B cell (primary cell): ENCODE data around the gene SCAI. TPM values are rescaled to one million over a fixed set of nuclear protein-coding genes. Genes with fewer than 3 reads are reported as not detected.

ENCODE experiments used
- ATAC-seq: fragments of 200-7000 bp; cut with Tn5 transposase; one replicate; pipeline ENCODE4 v1.10.0; 2021; ENCODE audit warnings: low read depth, mild to moderate bottlenecking, moderate number of reproducible peaks, moderate library complexity
- CTCF ChIA-PET: fragments of 350-600 bp; sonication (Branson Sonifier 250); formaldehyde crosslinking; loops from one replicate; lab custom pipeline; 2021; ENCODE audit warnings: antibody characterized with exemption, inconsistent platforms; lab: Charles Lee
- POLR2A ChIA-PET: fragments of 350-600 bp; sonication (Branson Sonifier 250); formaldehyde crosslinking; loops from one replicate; lab custom pipeline; 2021; ENCODE audit warnings: antibody characterized with exemption; lab: Charles Lee
- DNase-seq: peaks from one replicate; pipeline ENCODE4 v3.0.0; 2013
- H2AFZ ChIP-seq: 2 replicates; pipeline ENCODE4 v1.6.1; 2012; ENCODE audit warnings: mild to moderate bottlenecking, low read depth, low read length; ENCODE audit not compliant: insufficient read depth, poor library complexity, severe bottlenecking
- H3K27ac ChIP-seq, 2 donors: 1 replicate in 1 of 2; 2 replicates in 1 of 2; pipeline ENCODE4 v1.5.1; 2012 to 2013; ENCODE audit warnings: low read length in 2 of 2, mild to moderate bottlenecking in 2 of 2, moderate library complexity in 1 of 2
- H3K27me3 ChIP-seq, 4 experiments: fragments of 200-600 bp in 1 of 4; sonication (generic) in 1 of 4; replicated peaks in 1 of 4; 1 replicate in 2 of 4; 2 replicates in 2 of 4; pipeline versions ENCODE4 v1.6.1 to v1.7.0; 2013 to 2016; ENCODE audit warnings: low read length in 3 of 4, mild to moderate bottlenecking in 2 of 4, mixed read lengths in 1 of 4, moderate library complexity in 1 of 4; ENCODE audit not compliant: insufficient read depth in 4 of 4, control insufficient read depth in 3 of 4; ENCODE audit errors: control extremely low read depth in 1 of 4
- H3K36me3 ChIP-seq, 2 experiments: replicated peaks in 1 of 2; 1 replicate in 1 of 2; 2 replicates in 1 of 2; pipeline versions ENCODE4 v1.6.1 to v1.7.1; 2013; ENCODE audit warnings: low read length in 1 of 2; ENCODE audit not compliant: insufficient read depth in 2 of 2, control insufficient read depth in 1 of 2; ENCODE audit errors: control extremely low read depth in 1 of 2, extremely low read depth in 1 of 2
- H3K4me1 ChIP-seq, 2 donors: fragments of 200-600 bp in 1 of 2; sonication (generic) in 1 of 2; 1 replicate in 1 of 2; 2 replicates in 1 of 2; pipeline versions ENCODE4 v1.5.1 to v1.6.1; 2013 to 2017; ENCODE audit warnings: low read length in 2 of 2; ENCODE audit not compliant: control insufficient read depth in 2 of 2, insufficient read depth in 2 of 2
- H3K4me2 ChIP-seq: replicated peaks from 2 replicates; pipeline ENCODE3; 2012; ENCODE audit warnings: mild to moderate bottlenecking, low read depth, low read length; ENCODE audit not compliant: poor library complexity, severe bottlenecking
- H3K4me3 ChIP-seq, 5 experiments: fragments of 200-600 bp in 1 of 5; sonication (generic) in 1 of 5; 1 replicate in 3 of 5; 2 replicates in 2 of 5; pipeline versions ENCODE4 v1.5.1 to v1.7.0; 2011 to 2016; ENCODE audit warnings: low read length in 4 of 5, mild to moderate bottlenecking in 4 of 5, low read depth in 2 of 5, control low read depth in 1 of 5, moderate library complexity in 1 of 5; ENCODE audit not compliant: insufficient read depth in 1 of 5; ENCODE audit errors: control extremely low read depth in 1 of 5, extremely low read depth in 1 of 5
- H3K79me2 ChIP-seq: fragments of 200-600 bp; sonication (generic); one replicate; pipeline ENCODE4 v1.6.0; 2016; ENCODE audit warnings: low read length; ENCODE audit not compliant: control insufficient read depth, insufficient read depth
- H3K9ac ChIP-seq: fragments of 200-600 bp; sonication (generic); 2 replicates; pipeline ENCODE4 v1.6.1; 2017; ENCODE audit warnings: mild to moderate bottlenecking, low read length, moderate library complexity
- H3K9me3 ChIP-seq, 3 donors: one replicate each; pipeline versions ENCODE4 v1.6.1 to v1.7.1; 2013; ENCODE audit warnings: low read length in 2 of 3; ENCODE audit not compliant: control insufficient read depth in 2 of 3, insufficient read depth in 1 of 3; ENCODE audit errors: control extremely low read depth in 1 of 3
- H4K20me1 ChIP-seq: 2 replicates; pipeline ENCODE4 v1.6.0; 2012; ENCODE audit warnings: mild to moderate bottlenecking, low read length; ENCODE audit not compliant: insufficient read depth, control insufficient read depth, poor library complexity, severe bottlenecking
- H3K27ac Mint-ChIP-seq: one replicate; pipeline ENCODE4 v1.8.0; 2021; ENCODE audit warnings: mixed read lengths
- H3K27me3 Mint-ChIP-seq: one replicate; pipeline ENCODE4 v1.8.0; 2021; ENCODE audit warnings: mixed read lengths
- H3K4me1 Mint-ChIP-seq: one replicate; pipeline ENCODE4 v1.8.0; 2021; ENCODE audit warnings: mixed read lengths
- H3K4me3 Mint-ChIP-seq: one replicate; pipeline ENCODE4 v1.8.0; 2021; ENCODE audit warnings: mixed read lengths
- H3K9me3 Mint-ChIP-seq: one replicate; pipeline ENCODE4 v1.8.0; 2022; ENCODE audit warnings: mixed read lengths; ENCODE audit not compliant: insufficient read depth
- CTCF ChIP-seq: fragments of 200-600 bp; IDR thresholded peaks from one replicate; pipeline ENCODE4 v1.8.0; 2022; ENCODE audit warnings: antibody characterized with exemption, mild to moderate bottlenecking
- EZH2 ChIP-seq: IDR thresholded peaks from 2 replicates; pipeline ENCODE4 v1.6.1; 2012; ENCODE audit warnings: borderline replicate concordance, low read depth, mild to moderate bottlenecking, moderate library complexity, low read length; ENCODE audit not compliant: insufficient read depth, poor library complexity, severe bottlenecking
- WGBS: methylation state at CpG from one replicate; pipeline ENCODE4 v1.1.5; 2013; ENCODE audit warnings: missing lambda C conversion rate; ENCODE audit not compliant: insufficient coverage; 5-methylcytosine and 5-hydroxymethylcytosine counted together
- intact Hi-C: fragments of 100-400 bp; cut with micrococcal nuclease; formaldehyde crosslinking; loops from one replicate; pipeline ENCODE4 v1.10.0; 2022
- polyA plus RNA-seq: library from polyadenylated mRNA; depleted of rRNA; stranded (reverse); fragments of >200 nt; gene quantifications from 2 replicates; pipeline ENCODE4 v1.2.3, GENCODE V29; 2012
- total RNA-seq, 2 donors: library from RNA; stranded (reverse); fragments of 120-200 nt in 1 of 2; gene quantifications; 1 replicate in 1 of 2; 2 replicates in 1 of 2; pipeline versions ENCODE4 v1.2.3 to v1.2.4, GENCODE V29; 2013 to 2022

SCAI gene
- total and polyA plus RNA-seq, 2 donors (not counting 1 experiment from before 2014, with no cell fraction given) = 3.8 to 19.8 TPM

GRCh38 chr9:125099816-125100215 is 43.5 kb downstream of the SCAI start:
- Histone ChIP-seq H3K79me2 (peaks cover 25% of the 10 kb centered on the region), H3K4me1 (no peaks in the 10 kb centered on the region), H3K4me3 (no peak overlapping the region), H3K27ac (no peak overlapping the region), H3K36me3 (peaks cover 0 to 8% of the 10 kb centered on the region in 2 experiments), H3K9ac (no peak overlapping the region), H3K4me2 (no peak overlapping the region), H4K20me1 (peaks cover 7% of the 10 kb centered on the region), H3K9me3 (peaks cover 0 to 5% (median 0%) of the 10 kb centered on the region in 3 donors), H3K27me3 (no peaks in the 10 kb centered on the region), H2AFZ (no peak overlapping the region)
- Mint-ChIP-seq H3K27me3 (no peaks in the 10 kb centered on the region), H3K9me3 (no peaks in the 10 kb centered on the region), H3K4me1 (no peaks in the 10 kb centered on the region), H3K4me3 (no peak overlapping the region), H3K27ac (no peak overlapping the region)
- ATAC-seq (no peak), DNase-seq (no peak)
- TF ChIP-seq CTCF (no peak), EZH2 (no peak)
- WGBS = no CpG with 5 or more reads among the region's 3 CpGs
- POLR2A ChIA-PET = no interaction called here
- intact Hi-C loops = loop anchor here (10.0 kb wide), 1 partner anchor 65 kb away; no protein-coding TSS in a partner anchor
- CTCF ChIA-PET = no interaction called here

GRCh38 chr9:125095821-125096443 is 47.4 kb downstream of the SCAI start:
- no peaks in the 10 kb centered on the region for H3K4me1 ChIP-seq
- no peaks in the 10 kb centered on the region for H3K27me3 ChIP-seq
- H3K9me3 ChIP-seq = peaks cover 0 to 5% (median 0%) of the 10 kb centered on the region in 3 donors
- no peak overlapping the region for H3K9ac ChIP-seq
- Mint-ChIP-seq H3K4me1 (no peaks in the 10 kb centered on the region), H3K9me3 (no peaks in the 10 kb centered on the region), H3K27me3 (no peaks in the 10 kb centered on the region), H3K27ac (no peak overlapping the region), H3K4me3 (no peak overlapping the region)
- no peak overlapping the region for H2AFZ ChIP-seq
- H3K4me2 ChIP-seq = no peak overlapping the region
- H3K36me3 ChIP-seq = peaks cover 0 to 8% of the 10 kb centered on the region in 2 experiments
- ATAC-seq (no peak), DNase-seq (no peak)
- no peaks in the 10 kb centered on the region for H4K20me1 ChIP-seq
- CTCF ChIA-PET = no interaction called here
- TF ChIP-seq CTCF = no peak
- no peak for TF ChIP-seq EZH2
- H3K79me2 ChIP-seq = peaks cover 7% of the 10 kb centered on the region
- POLR2A ChIA-PET = no interaction called here
- intact Hi-C loops = loop anchor here (10.0 kb wide), 1 partner anchor 61 kb away; no protein-coding TSS in a partner anchor
- no CpG with 5 or more reads among the region's 2 CpGs for WGBS
- H3K27ac ChIP-seq = no peak overlapping the region
- H3K4me3 ChIP-seq = no peak overlapping the region
